SK-MEL-5 (cell line): ENCODE data around the gene C16orf54. TPM values are rescaled to one million over a fixed set of nuclear protein-coding genes. Genes with fewer than 3 reads are reported as not detected.
"Not testable (repeated sequence)": the region's sequence is repeated elsewhere in the genome, so short reads cannot be mapped to it uniquely, and the experiment has no call there.

Experiments
- DNase-seq: peaks from one replicate; pipeline ENCODE4 v3.0.0-alpha.2; 2016; ENCODE audit warnings: low read depth, low spot score
- in situ Hi-C: cut with HindIII; loops from 2 replicates; pipeline ENCODE4 v1.10.0; 2016; ENCODE audit warnings: low sequenced_read_pairs, high pct_unique_total_duplicates, low pct_unique_long_range_greater_than_20kb
- total RNA-seq: library from RNA; depleted of rRNA; stranded (reverse); fragments of >200 nt; shearing (Covaris generic); gene quantifications from 2 replicates; pipeline ENCODE4 v1.2.3, GENCODE V29; 2014

Gene C16orf54
- total RNA-seq, 1 experiment from 2014 or later: not detected

GRCh38 chr16:29726845-29727377 lies 18.9 kb downstream of the C16orf54 start:
- in situ Hi-C loops: no loop called here
- DNase-seq: no peak

- peak; percentile 79 for DNase-seq
- in situ Hi-C loops: not testable (repeated sequence)
These were observed 24.5 kb downstream of the C16orf54 start for GRCh38 chr16:29721167-29721879.

DNA sequence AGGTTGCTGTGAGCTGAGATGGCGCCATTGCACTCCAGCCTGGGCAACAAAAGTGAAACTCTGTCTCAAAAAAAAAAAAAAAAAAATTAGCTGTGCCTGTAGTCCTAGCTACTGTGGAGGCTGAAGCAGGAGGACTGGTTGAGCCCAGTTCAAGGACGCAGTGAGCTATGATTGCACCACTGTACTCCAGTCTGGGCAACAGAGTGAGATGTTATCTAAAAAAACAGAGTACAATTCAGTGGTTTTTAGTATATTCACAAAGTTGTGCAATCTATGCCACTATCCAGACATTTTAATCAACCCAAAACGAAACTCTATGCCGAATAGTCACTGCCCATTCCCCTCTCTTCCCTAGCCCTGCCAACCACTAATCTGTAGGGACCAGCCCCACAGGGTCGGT lies 25.1 kb downstream of the C16orf54 start:
- in situ Hi-C loops: no loop called here
- DNase-seq: no peak

DNA sequence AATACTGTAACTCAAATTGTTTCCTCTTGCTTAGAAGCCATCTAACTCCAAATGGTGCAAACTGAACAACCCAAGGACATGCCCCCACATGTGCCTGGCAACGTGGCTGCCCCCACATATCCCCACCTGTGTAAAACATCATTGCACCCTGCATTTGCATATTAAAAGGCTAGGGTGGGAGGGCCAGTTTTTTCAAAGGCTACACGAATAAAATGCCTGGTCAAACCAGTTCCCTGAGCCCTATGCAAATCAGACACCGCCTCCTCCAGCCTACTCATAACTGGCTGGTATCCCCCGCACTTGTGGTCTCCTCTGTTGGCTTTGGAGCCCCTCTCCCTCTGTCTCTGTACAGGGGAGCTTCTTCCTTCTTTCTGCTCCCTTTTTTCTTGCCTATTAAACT lies 26.7 kb downstream of the C16orf54 start:
- in situ Hi-C loops: no loop called here
- DNase-seq: no peak

- no peak for DNase-seq
- in situ Hi-C loops: no loop called here
These were observed 28.7 kb downstream of the C16orf54 start for GRCh38 chr16:29717113-29717512.

GRCh38 chr16:29714972-29715371 lies 30.8 kb downstream of the C16orf54 start:
- in situ Hi-C loops: no loop called here
- DNase-seq: no peak

- in situ Hi-C loops: no loop called here
These were observed 31.4 kb downstream of the C16orf54 start for GRCh38 chr16:29714396-29714795.

DNA sequence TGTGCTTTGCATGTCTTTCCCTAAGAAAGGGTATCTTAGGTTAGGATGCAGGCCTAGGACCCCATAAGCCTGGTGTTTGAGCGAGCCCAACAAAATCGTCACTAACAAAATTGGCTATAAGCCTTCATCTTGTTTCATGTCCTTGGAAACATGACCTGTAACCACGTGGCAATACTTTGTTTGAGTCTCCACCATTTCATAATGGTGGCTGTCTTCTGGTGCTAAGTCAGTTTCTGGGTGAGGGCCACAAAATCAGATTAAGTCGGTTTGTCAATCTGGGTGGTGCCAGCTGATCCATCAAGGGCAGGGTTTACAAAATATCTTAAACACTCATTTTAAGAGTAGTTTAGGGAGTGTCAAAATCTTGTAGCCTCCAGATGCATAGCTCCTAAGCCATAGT lies 33.0 kb downstream of the C16orf54 start:
- no peak for DNase-seq

More at GRCh38 chr16:29714396-29714795, 31.4 kb downstream of the C16orf54 start:
- DNase-seq: no peak

DNA sequence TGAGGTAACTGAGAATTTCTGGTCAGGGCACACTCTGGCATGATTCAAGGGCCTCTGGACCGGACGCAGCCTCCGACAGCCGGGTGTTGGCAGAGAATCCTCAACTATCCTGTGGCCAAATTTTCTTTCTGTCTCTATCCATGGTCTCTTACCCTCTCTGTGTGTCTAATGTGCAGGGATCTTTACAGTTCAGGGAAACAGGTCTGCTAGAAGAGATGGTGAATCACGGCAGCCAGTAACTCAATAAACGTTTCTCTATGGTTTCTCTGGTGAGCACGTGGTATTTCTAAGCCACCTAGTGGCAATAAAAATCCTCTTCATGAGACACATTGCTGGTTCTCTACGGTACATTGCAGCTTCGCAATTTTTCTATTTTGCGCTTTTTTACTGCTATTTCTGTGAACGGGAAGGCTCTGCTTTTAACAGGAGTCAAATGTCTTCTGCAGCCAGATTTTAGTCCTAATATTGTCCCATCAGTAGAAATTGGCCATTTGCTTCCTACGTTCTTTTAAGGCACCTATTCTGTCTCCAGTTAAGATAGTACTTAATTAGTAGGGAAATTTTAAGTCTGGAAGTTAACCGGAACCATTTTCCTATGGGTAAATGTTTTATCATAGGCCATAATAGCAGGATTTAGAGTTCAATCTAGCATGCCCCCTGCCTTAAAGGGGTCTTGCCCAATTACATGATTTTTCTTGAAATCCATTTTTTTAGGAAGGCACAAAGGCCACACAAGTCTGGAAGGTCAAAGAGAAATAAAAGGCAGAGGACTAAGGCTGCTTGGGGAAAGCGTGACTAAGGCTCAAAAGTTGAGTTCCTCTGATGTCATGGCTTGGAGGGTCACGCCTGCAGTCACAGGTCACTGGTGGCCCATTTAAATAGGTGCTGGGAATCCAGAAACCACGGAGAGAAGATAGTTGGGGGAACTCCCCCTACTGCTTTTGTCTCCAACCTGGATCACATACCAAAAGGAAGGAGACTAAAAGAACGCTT lies 35.3 kb downstream of the C16orf54 start:
- peak; percentile 79 for DNase-seq
- in situ Hi-C loops: no loop called here

More for the DNA sequence above, 33.0 kb downstream of the C16orf54 start:
- in situ Hi-C loops: no loop called here

DNA sequence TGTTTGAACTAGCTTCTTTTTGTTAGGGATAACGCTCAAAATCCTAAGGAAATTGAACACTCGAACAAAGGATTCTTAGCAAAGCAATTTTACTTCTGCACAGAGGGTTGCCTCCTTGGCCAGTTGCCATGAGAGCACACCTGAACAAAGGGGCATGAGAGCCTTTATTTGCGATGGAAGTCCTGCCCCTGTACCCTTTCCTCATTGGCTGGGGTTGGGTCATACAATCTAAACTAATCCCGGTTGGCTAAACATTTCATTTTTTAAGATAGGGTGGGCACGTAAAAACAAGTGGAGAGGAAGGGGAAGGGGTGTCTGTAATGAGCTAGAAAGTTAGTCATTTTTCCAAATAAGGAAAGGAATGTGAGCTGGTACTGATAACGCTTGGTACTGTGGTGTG lies 36.1 kb downstream of the C16orf54 start:
- in situ Hi-C loops, DNase-seq: not testable (repeated sequence)

- in situ Hi-C loops: no loop called here
- no peak for DNase-seq
These were observed 36.7 kb downstream of the C16orf54 start for GRCh38 chr16:29708917-29709600.

DNA sequence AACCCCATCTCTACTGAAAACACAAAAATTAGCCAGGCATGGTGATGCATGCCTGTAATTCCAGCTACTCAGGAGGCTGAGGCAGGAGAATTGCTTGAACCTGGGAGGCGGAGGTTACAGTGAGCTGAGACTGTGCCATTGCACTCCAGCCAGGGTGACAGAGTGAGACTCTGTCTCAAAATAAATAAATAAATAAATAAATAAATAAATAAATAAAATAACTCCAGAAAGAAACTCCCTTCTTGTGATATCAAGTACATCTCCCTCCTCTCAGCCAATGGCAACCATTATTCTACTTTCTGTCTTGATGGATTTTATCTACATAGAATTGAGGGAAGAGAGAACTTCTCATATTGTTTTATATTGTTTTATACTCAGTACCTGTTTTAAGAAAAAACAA lies 38.6 kb downstream of the C16orf54 start:
- in situ Hi-C loops, DNase-seq: not testable (repeated sequence)

DNA sequence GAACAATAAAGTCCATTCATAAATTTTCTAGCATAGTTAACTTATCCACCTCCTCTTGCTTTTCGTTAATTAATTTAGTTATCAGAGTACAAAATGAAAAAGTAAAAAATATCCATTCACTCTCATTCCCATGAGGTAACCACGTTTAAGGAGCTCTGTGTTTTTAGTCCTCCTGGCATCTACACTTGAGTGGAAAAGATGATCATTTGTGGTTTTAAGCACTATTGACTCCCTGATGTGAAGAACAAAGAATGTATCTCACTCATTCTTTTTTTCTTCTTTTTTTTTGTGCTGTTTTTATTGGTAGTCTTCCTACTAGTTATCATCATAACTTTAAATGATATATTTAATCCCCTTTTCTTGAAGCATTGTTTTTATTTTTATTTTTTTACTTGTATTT lies 40.8 kb downstream of the C16orf54 start:
- in situ Hi-C loops: no loop called here
- no peak for DNase-seq

DNA sequence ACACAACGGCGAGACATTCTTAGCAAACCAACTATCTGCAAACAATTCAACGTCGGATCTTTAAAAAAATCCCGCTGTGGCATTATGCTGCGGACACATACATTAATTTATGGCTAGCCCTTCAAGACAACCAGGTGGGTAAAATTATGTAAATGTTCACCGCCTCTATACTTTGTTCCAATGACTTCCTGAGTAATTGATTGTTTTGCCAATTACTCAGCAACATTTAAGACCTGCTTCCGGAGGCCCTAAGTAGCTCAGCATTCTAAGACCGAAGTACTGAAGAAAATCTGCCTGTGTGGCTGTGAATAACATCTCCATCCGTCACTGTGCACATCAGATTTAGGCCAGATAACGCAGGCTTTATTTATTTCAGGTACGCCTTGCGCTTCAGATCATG lies 43.5 kb downstream of the C16orf54 start:
- no peak for DNase-seq
- in situ Hi-C loops: no loop called here

DNA sequence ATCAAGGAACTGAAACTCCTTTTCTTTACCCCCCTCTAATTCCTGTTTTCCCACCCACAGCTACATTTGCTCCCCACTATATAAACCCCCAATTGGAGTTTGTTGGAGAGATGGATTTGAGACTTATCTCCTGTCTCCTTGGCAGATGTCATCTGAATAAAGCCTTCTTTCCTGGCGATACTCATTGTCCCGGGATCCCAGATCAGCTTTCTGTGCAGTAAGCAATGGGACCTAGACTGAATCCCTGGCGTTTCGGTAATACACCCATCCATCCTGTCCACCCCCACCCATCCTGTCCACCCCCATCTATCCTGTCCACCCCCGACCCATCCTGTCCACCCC lies 44.6 kb downstream of the C16orf54 start:
- DNase-seq: no peak
- in situ Hi-C loops: no loop called here

DNA sequence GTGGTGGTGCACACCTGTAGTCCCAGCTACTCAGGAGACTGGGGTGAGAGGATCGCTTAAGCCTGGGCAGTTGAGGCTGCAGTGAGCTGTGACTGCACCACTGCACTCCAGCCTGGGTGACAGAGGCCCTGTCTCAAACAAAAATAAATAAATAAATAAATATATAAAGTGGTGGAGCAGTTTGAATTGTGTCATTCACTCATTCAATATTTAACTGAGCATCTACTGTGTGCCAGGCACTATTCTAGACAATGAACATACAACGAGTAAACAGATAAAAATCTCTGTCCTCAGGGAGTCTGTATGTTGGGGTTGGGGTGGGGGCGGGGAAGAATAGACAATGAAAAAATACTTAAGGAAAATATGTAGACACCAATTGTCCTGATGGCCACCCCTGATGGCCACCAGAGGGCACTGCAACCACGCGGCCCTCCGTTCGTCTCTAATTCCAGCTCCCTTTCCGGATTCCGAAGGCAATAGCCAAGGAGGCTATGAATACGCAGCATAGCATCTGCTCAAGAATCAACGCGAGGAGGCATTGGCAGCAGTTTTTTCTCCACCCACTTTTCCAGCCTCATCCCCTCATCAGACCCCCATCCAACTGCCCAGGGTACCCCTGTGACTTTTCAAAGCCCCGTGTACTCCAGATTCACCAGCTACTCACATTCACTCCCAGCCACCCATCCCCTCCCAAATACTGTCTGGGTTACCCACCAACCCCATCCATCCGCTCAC lies 45.4 kb downstream of the C16orf54 start:
- in situ Hi-C loops: no loop called here
- DNase-seq: peak; percentile 88
